Left lung (tissue), 10 donors: ENCODE data around the gene TRMT112. TPM values are rescaled to one million over a fixed set of nuclear protein-coding genes. Genes with fewer than 3 reads are reported as not detected.

Source experiments
- ATAC-seq: fragments of 200-7000 bp; cut with Tn5 transposase; one replicate; pipeline ENCODE4 v1.9.1; 2020; ENCODE audit warnings: moderate library complexity
- DNase-seq, 4 donors: peaks; one replicate each; pipeline ENCODE4 v3.0.0-alpha.2; 2013 to 2020
- H3K27ac ChIP-seq, 2 donors: fragments of 200-600 bp; sonication (generic) in 1 of 2; one replicate each; pipeline versions ENCODE4 v1.5.0 to v1.8.0; 2020 to 2021
- H3K27me3 ChIP-seq, 2 donors: fragments of 200-600 bp; sonication (generic) in 1 of 2; one replicate each; pipeline versions ENCODE4 v1.5.0 to v1.8.0; 2020 to 2021
- H3K36me3 ChIP-seq, 2 donors: fragments of 200-600 bp; sonication (generic) in 1 of 2; one replicate each; pipeline versions ENCODE4 v1.5.0 to v1.8.0; 2020 to 2021
- H3K4me1 ChIP-seq, 2 donors: fragments of 200-600 bp; one replicate each; pipeline ENCODE4 v1.8.0; 2021
- H3K4me3 ChIP-seq, 2 donors: fragments of 200-600 bp; sonication (generic) in 1 of 2; one replicate each; pipeline versions ENCODE4 v1.5.0 to v1.8.0; 2020 to 2021; ENCODE audit warnings: mild to moderate bottlenecking in 1 of 2
- H3K9me3 ChIP-seq, 2 donors: fragments of 200-600 bp; sonication (generic) in 1 of 2; one replicate each; pipeline versions ENCODE4 v1.5.0 to v1.8.0; 2020 to 2021
- intact Hi-C, 2 donors: fragments of 100-400 bp; cut with DNase I; formaldehyde crosslinking; loops; one replicate each; pipeline versions ENCODE4 v1.11.2 to v1.14.2; 2022
- polyA plus RNA-seq, 6 donors: library from polyadenylated mRNA; unstranded; fragments of 120-200 nt; gene quantifications; one replicate each; pipeline ENCODE4 v1.2.1, GENCODE V29; 2013; ENCODE audit not compliant: insufficient read length in 6 of 6
- total RNA-seq, 2 donors: library from RNA; stranded (reverse); fragmentation: NEBNext Ultra II Directional; extraction: Animal tissue kit (Norgen Biotek cat#: 25700); gene quantifications; one replicate each; pipeline ENCODE4 v1.2.1, GENCODE V29; 2021
- TF ChIP-seq, protein P1 (sequence below), 2 donors: fragments of 200-600 bp; sonication (generic) in 1 of 2; IDR thresholded peaks; one replicate each; pipeline versions ENCODE4 v1.5.0 to v1.8.0; 2021; ENCODE audit warnings: antibody characterized with exemption in 2 of 2
- donor health status: DM: no; HTN: yes; CAD: no.
- donor health status: DM: no; HTN: no; CAD: no.

TRMT112 gene
- total and polyA plus RNA-seq, 8 donors: 178 to 252 (median 219) TPM

DNA sequence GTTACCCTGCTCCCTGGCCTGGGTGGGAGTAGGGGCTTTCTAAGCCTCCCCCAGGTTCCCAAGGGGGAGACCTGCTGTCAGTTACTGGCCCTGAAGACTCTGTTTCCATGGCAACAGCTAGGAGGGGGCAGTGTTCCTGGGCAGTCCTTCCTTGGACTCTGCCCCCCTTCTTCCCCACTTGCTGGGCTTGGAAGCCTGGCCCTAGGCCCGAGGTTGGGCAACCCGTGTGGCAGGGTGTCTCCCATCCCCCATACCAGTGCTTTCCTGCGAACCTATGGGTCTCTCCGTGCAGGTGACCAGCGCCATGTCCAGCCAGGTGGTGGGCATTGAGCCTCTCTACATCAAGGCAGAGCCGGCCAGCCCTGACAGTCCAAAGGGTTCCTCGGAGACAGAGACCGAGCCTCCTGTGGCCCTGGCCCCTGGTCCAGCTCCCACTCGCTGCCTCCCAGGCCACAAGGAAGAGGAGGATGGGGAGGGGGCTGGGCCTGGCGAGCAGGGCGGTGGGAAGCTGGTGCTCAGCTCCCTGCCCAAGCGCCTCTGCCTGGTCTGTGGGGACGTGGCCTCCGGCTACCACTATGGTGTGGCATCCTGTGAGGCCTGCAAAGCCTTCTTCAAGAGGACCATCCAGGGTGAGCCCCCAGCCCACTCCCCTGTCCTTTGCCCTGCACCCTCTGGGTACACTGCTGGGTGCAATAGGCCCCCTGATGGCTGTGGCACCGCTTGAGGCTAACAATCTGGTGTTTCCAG is 10.3 kb downstream of the TRMT112 start:
- Histone ChIP-seq H3K36me3 (peaks cover 0 to 27% of the 10 kb centered on the region in 2 donors), H3K9me3 (no peaks in the 10 kb centered on the region), H3K27me3 (no peaks in the 10 kb centered on the region), H3K4me3 (peak overlapping the region; percentile 56 to 85), H3K27ac (peak overlapping the region in 1 of 2 donors; percentile 95), H3K4me1 (peaks cover 14 to 32% of the 10 kb centered on the region in 2 donors)
- intact Hi-C loops: no loop called here
- DNase-seq: peak in 1 of 4 donors; percentile 81
- TF ChIP-seq, protein P1, sequence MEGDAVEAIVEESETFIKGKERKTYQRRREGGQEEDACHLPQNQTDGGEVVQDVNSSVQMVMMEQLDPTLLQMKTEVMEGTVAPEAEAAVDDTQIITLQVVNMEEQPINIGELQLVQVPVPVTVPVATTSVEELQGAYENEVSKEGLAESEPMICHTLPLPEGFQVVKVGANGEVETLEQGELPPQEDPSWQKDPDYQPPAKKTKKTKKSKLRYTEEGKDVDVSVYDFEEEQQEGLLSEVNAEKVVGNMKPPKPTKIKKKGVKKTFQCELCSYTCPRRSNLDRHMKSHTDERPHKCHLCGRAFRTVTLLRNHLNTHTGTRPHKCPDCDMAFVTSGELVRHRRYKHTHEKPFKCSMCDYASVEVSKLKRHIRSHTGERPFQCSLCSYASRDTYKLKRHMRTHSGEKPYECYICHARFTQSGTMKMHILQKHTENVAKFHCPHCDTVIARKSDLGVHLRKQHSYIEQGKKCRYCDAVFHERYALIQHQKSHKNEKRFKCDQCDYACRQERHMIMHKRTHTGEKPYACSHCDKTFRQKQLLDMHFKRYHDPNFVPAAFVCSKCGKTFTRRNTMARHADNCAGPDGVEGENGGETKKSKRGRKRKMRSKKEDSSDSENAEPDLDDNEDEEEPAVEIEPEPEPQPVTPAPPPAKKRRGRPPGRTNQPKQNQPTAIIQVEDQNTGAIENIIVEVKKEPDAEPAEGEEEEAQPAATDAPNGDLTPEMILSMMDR (IDR thresholded peaks at IDR 0.05): no peak
- no peak for ATAC-seq

DNA sequence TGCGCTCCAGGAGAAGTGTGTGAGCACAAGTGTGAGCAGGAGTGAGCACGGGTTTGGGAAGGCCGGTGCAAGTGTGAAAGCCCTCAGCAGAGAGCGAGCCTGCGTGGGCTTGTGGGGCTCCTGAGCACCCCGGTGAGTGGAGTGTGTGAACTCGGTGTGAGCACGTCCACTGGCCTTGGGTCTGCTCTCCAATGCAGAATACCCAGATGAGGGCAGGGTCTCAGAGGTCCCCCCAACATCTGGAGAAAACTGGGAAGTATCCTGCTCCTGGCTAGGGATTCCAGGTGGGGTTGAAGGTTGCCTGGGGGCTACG is 10.8 kb downstream of the TRMT112 start:
- Histone ChIP-seq H3K27ac (peak overlapping the region; percentile 76 to 95), H3K4me3 (peak overlapping the region; percentile 56 to 85), H3K9me3 (no peaks in the 10 kb centered on the region), H3K4me1 (peaks cover 14 to 32% of the 10 kb centered on the region in 2 donors), H3K36me3 (peaks cover 0 to 27% of the 10 kb centered on the region in 2 donors), H3K27me3 (no peaks in the 10 kb centered on the region)
- intact Hi-C loops: no loop called here
- ATAC-seq (no peak), DNase-seq (no peak)
- TF ChIP-seq, protein P1 (IDR thresholded peaks at IDR 0.05): no peak

DNA sequence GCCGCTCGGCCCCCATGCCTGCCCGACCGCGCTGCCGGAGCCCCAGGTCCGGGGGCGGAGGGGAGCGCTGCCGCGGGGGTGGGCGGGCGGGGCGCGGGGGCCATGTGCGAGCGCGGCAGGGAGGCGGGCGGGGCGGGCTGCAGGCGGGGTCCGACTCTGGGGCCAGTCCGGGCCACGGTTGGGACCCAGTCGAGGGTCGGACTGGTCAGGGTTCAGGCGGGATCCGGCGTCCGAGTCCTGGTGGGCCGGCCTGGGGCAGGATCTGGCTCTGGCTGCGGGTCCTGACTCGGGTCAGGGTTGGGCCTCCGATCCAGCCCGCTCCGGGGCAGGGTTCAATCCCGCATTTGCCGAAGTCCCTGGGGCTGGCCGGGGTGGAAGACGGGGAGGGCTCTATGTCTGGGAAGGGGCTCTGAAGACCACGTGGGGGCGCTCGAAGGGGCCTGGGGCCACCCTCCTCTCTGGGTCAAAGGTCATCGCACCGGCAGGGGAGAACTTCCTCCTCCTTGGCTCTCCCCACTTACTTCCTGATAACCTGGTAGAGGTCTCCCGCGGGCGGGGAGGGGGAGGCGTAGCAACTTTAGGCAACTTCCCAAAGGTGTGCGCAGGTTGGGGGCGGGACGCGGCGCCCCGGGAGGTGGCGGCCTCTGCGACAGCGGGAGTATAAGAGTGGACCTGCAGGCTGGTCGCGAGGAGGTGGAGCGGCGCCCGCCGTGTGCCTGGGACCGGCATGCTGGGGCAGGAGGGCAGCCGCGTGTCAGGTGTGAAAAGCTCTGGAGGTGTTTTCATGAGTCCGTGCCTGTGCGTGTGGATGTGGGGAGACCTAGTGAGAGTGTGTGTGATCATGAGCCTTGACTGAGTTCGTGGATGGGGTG is 11.4 kb downstream of the TRMT112 start:
- peaks cover 0 to 21% of the 10 kb centered on the region in 2 donors for H3K36me3 ChIP-seq
- intact Hi-C loops: no loop called here
- H3K4me1 ChIP-seq: peaks cover 14 to 38% of the 10 kb centered on the region in 2 donors
- peaks cover 0 to 1% of the 10 kb centered on the region in 2 donors for H3K27me3 ChIP-seq
- ATAC-seq (peak; percentile 26), DNase-seq (peak in 2 of 4 donors; percentile 86 to 93)
- H3K27ac ChIP-seq: peak overlapping the region; percentile 76 to 95
- TF ChIP-seq, protein P1 (IDR thresholded peaks at IDR 0.05): peak in 1 of 2 donors; percentile 12
- peak overlapping the region; percentile 56 to 85 for H3K4me3 ChIP-seq
- H3K9me3 ChIP-seq: no peaks in the 10 kb centered on the region

DNA sequence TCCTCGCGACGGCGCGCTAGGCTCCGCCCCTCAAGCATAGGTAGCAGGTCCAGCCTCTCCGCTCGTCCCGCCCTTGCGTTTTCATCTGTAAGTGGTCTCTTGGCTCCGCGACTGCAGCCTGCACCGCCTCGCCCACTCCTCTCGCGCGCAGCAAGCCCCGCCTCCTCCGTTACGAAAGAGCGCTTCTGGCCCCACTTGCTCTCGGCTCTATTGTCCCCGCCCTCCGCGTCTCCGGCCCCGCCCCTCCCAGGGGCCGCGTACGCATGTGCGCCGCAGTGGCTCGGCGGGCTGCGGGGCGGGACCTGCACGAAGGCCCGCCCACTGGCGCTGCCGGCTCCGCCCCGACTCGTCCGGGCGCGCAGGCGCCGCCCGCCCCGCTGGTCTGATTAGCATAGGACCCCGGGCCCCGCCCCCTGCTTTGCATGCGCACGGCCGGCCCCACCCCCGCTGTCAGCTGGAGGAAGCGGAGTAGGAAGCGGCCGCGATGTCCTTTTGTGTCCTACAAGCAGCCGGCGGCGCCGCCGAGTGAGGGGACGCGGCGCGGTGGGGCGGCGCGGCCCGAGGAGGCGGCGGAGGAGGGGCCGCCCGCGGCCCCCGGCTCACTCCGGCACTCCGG is 12.2 kb downstream of the TRMT112 start, which contains the start of gene ESRRA:
ESRRA (plus strand) TSS at position 450 of the 616 bp plus-strand sequence. CDS start 1,656 bp downstream, outside the sequence.
- Histone ChIP-seq H3K9me3 (no peaks in the 10 kb centered on the region), H3K27ac (peak within 1 kb of the TSS; percentile 94 to 95), H3K4me1 (peaks cover 19 to 41% of the 10 kb centered on the region in 2 donors), H3K36me3 (peaks cover 0 to 16% of the 10 kb centered on the region in 2 donors), H3K27me3 (peaks cover 1 to 8% of the 10 kb centered on the region in 2 donors), H3K4me3 (peak within 1 kb of the TSS; percentile 56 to 85)
- DNase-seq: peak; percentile 98 to 100 (median 99)
- peak; percentile 86 for ATAC-seq
- intact Hi-C loops: no loop called here
- TF ChIP-seq, protein P1 (IDR thresholded peaks at IDR 0.05): no peak
